Measurements from ENCODE around the gene KDM5B.
"Not testable (repeated sequence)": the region's sequence is repeated elsewhere in the genome, so short reads cannot be mapped to it uniquely, and the experiment has no call there.

KDM5B gene

GRCh38 chr1:202807926-202808757, at the start of gene KDM5B:
KDM5B (minus strand) TSS chr1:202808421; CDS start chr1:202808305, 116 bp downstream.
- peak; percentile 84 for DNase-seq

GRCh38 chr1:202857136-202857610, 49.0 kb upstream of the KDM5B start:
- DNase-seq = no peak

- DNase-seq = no peak
Measured at GRCh38 chr1:202856014-202856413, 47.8 kb upstream of the KDM5B start.

- no peak for DNase-seq
Measured at GRCh38 chr1:202854787-202855186, 46.6 kb upstream of the KDM5B start.

- DNase-seq = peak; percentile 59
Measured at GRCh38 chr1:202852163-202852904, 44.1 kb upstream of the KDM5B start.

- no peak for DNase-seq
Measured at GRCh38 chr1:202850593-202851362, 42.6 kb upstream of the KDM5B start.

GRCh38 chr1:202848191-202848542, 39.9 kb upstream of the KDM5B start:
- no peak for DNase-seq

- peak; percentile 8 for DNase-seq
Measured at GRCh38 chr1:202844935-202845334, 36.7 kb upstream of the KDM5B start.

- DNase-seq = no peak
Measured at GRCh38 chr1:202844259-202844658, 36.0 kb upstream of the KDM5B start.

GRCh38 chr1:202843081-202843480, 34.9 kb upstream of the KDM5B start:
- DNase-seq = no peak

- no peak for DNase-seq
Measured at GRCh38 chr1:202837746-202838262, 29.6 kb upstream of the KDM5B start.

- DNase-seq = no peak
Measured at GRCh38 chr1:202836623-202837403, 28.6 kb upstream of the KDM5B start.

GRCh38 chr1:202835548-202836072, 27.4 kb upstream of the KDM5B start:
- no peak for DNase-seq

GRCh38 chr1:202834771-202835547, 26.7 kb upstream of the KDM5B start:
- no peak for DNase-seq

- DNase-seq = no peak
Measured at GRCh38 chr1:202831906-202832305, 23.7 kb upstream of the KDM5B start.

GRCh38 chr1:202829223-202829622, 21.0 kb upstream of the KDM5B start:
- DNase-seq = not testable (repeated sequence)

GRCh38 chr1:202825748-202826147, 17.5 kb upstream of the KDM5B start:
- no peak for DNase-seq

GRCh38 chr1:202821467-202821866, 13.2 kb upstream of the KDM5B start:
- DNase-seq = no peak

- no peak for DNase-seq
Measured at GRCh38 chr1:202818819-202819218, 10.6 kb upstream of the KDM5B start.

- DNase-seq = peak; percentile 47
Measured at GRCh38 chr1:202815120-202815519, 6.9 kb upstream of the KDM5B start.
